IgD-negative memory B cell (primary cell): ENCODE data around the gene FTHL17. TPM values are rescaled to one million over a fixed set of nuclear protein-coding genes. Genes with fewer than 3 reads are reported as not detected.

Source experiments
- H3K27ac Mint-ChIP-seq, 3 donors: one replicate each; pipeline ENCODE4 v1.8.0; 2020 to 2022; ENCODE audit warnings: mild to moderate bottlenecking in 3 of 3, mixed read lengths in 3 of 3, moderate library complexity in 1 of 3
- H3K27me3 Mint-ChIP-seq: one replicate; pipeline ENCODE4 v1.8.0; 2021; ENCODE audit warnings: mixed read lengths
- H3K36me3 Mint-ChIP-seq: one replicate; pipeline ENCODE4 v1.8.0; 2020; ENCODE audit warnings: mild to moderate bottlenecking, mixed read lengths
- H3K4me1 Mint-ChIP-seq, 3 donors: one replicate each; pipeline ENCODE4 v1.8.0; 2020 to 2022; ENCODE audit warnings: mixed read lengths in 3 of 3, mild to moderate bottlenecking in 1 of 3
- H3K4me3 Mint-ChIP-seq, 4 donors: one replicate each; pipeline ENCODE4 v1.8.0; 2020 to 2022; ENCODE audit warnings: mild to moderate bottlenecking in 4 of 4, mixed read lengths in 4 of 4, moderate library complexity in 3 of 4
- H3K9me3 Mint-ChIP-seq, 3 donors: one replicate each; pipeline ENCODE4 v1.8.0; 2020 to 2021; ENCODE audit warnings: mixed read lengths in 3 of 3, mild to moderate bottlenecking in 1 of 3
- polyA plus RNA-seq: library from polyadenylated mRNA; unstranded; fragments of 300-500 nt; fragmentation: Illumina TruSeq; gene quantifications from one replicate; pipeline ENCODE4 v1.2.3, GENCODE V29; 2021

Gene FTHL17
- polyA plus RNA-seq, 1 donor from 2014 or later: not detected

- no peaks in the 10 kb centered on the region for H3K9me3 Mint-ChIP-seq
- no peak overlapping the region for H3K27ac Mint-ChIP-seq
- no peaks in the 10 kb centered on the region for H3K36me3 Mint-ChIP-seq
- H3K4me3 Mint-ChIP-seq: no peak overlapping the region
- no peaks in the 10 kb centered on the region for H3K27me3 Mint-ChIP-seq
- H3K4me1 Mint-ChIP-seq: no peaks in the 10 kb centered on the region
These were observed 8.7 kb downstream of the FTHL17 start for GRCh38 chrX:31063114-31063513.

DNA sequence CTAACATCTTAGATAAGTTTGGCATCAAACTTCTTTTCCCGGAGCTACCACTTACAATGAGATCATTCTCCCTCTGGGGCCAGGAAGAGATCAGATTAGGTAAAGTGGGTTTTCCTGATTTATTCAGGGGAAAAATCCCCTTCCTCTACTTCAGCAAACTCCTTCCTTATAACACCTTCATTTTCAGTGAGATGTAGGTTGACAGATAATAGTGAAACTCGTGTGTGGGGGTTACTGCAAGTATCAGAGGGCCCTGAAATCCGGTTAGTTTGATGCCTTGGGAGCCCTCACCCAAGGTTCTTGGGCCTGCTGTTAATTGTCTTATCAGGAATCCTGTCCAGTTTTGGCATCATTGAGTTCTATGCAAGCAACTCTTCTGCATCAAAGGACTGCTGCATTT, 10.8 kb downstream of the FTHL17 start:
- H3K9me3 Mint-ChIP-seq: no peaks in the 10 kb centered on the region
- no peaks in the 10 kb centered on the region for H3K4me1 Mint-ChIP-seq
- H3K4me3 Mint-ChIP-seq: no peak overlapping the region
- no peaks in the 10 kb centered on the region for H3K36me3 Mint-ChIP-seq
- H3K27me3 Mint-ChIP-seq: no peaks in the 10 kb centered on the region
- H3K27ac Mint-ChIP-seq: no peak overlapping the region

DNA sequence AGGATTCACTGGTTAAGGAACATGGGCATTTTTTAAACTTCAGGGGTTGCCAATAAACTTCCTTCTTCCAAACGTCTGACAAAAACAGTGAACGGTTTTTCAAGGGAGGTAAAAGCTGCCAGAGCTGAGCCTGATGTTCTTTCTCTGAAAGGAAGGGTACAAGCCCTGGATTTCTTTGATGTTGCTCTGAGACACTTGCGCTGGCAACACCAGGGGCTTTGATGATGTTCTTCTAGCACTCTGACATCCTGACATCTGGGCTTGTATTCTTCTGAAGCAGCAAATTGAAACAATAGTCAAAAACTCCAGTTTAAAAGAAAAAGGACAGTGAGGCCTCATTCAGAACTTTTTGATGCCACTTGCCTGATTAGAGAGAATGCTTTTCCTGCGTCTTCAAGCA, 11.8 kb downstream of the FTHL17 start:
- H3K4me3 Mint-ChIP-seq: no peak overlapping the region

DNA sequence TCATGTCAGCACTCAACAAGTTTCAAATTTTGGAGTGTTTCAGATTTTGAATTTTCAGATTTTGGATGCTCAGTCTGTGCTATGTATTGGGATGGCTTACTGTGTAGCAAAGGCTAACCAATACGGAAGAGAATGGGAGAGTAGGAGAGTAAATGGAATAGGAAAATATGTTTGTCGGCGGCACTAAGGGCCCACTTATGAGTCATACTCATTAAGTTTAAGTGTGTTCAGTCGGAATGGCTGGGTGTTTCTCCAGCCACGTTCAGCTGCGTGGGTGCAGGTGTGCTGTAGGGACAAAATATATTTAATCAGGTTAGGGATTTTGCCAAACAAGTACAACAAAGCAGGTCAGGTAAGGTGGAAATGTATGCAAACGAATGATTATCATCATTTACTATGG, 13.6 kb downstream of the FTHL17 start:
- no peaks in the 10 kb centered on the region for H3K36me3 Mint-ChIP-seq

More for the DNA sequence above, 11.8 kb downstream of the FTHL17 start:
- Mint-ChIP-seq H3K27me3 (no peaks in the 10 kb centered on the region), H3K9me3 (peaks cover 0 to 4% (median 2%) of the 10 kb centered on the region in 3 donors), H3K36me3 (no peaks in the 10 kb centered on the region), H3K27ac (no peak overlapping the region), H3K4me1 (no peaks in the 10 kb centered on the region)

GRCh38 chrX:31057691-31058090, 14.2 kb downstream of the FTHL17 start:
- Mint-ChIP-seq H3K4me1 (no peaks in the 10 kb centered on the region), H3K9me3 (peaks cover 0 to 4% (median 2%) of the 10 kb centered on the region in 3 donors), H3K4me3 (no peak overlapping the region), H3K36me3 (no peaks in the 10 kb centered on the region), H3K27ac (no peak overlapping the region), H3K27me3 (no peaks in the 10 kb centered on the region)

More for the DNA sequence above, 13.6 kb downstream of the FTHL17 start:
- no peaks in the 10 kb centered on the region for H3K4me1 Mint-ChIP-seq
- no peak overlapping the region for H3K4me3 Mint-ChIP-seq
- H3K27ac Mint-ChIP-seq: no peak overlapping the region
- H3K27me3 Mint-ChIP-seq: no peaks in the 10 kb centered on the region
- H3K9me3 Mint-ChIP-seq: peaks cover 0 to 4% (median 2%) of the 10 kb centered on the region in 3 donors

DNA sequence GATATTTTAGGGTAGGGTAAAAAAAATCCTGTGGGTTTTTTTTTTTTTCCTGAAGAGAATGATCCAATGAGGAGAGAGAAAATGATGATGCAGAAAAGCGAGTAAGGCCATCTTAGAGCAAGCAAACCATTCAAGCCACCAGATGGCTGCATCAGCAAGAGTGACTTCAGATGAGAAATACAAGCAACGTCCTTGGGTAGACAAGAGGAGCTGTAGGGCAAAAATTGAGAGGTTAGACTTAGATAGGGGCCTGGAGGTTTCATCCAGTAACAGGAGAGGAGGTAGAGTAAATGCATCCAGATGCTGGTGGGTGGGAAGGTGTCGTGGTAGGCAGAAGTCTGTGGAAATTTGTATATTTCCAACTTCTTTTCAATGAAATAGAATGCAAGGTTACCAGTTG, 14.6 kb downstream of the FTHL17 start:
- Mint-ChIP-seq H3K9me3 (peaks cover 0 to 4% (median 2%) of the 10 kb centered on the region in 3 donors), H3K4me1 (no peaks in the 10 kb centered on the region)

GRCh38 chrX:31053621-31054020, 18.2 kb downstream of the FTHL17 start:
- Mint-ChIP-seq H3K36me3 (no peaks in the 10 kb centered on the region), H3K27ac (no peak overlapping the region), H3K9me3 (peaks cover 0 to 4% (median 2%) of the 10 kb centered on the region in 3 donors), H3K27me3 (peaks cover 2% of the 10 kb centered on the region), H3K4me1 (no peaks in the 10 kb centered on the region), H3K4me3 (no peak overlapping the region)

More for the DNA sequence above, 14.6 kb downstream of the FTHL17 start:
- no peak overlapping the region for H3K27ac Mint-ChIP-seq
- no peak overlapping the region for H3K4me3 Mint-ChIP-seq
- H3K36me3 Mint-ChIP-seq: no peaks in the 10 kb centered on the region
- H3K27me3 Mint-ChIP-seq: no peaks in the 10 kb centered on the region

GRCh38 chrX:31039327-31039711, 32.5 kb downstream of the FTHL17 start:
- peaks cover 0 to 2% (median 0%) of the 10 kb centered on the region in 3 donors for H3K9me3 Mint-ChIP-seq
- H3K4me1 Mint-ChIP-seq: no peaks in the 10 kb centered on the region
- no peaks in the 10 kb centered on the region for H3K36me3 Mint-ChIP-seq
- H3K27me3 Mint-ChIP-seq: peaks cover 4% of the 10 kb centered on the region
- H3K27ac Mint-ChIP-seq: no peak overlapping the region
- no peak overlapping the region for H3K4me3 Mint-ChIP-seq

DNA sequence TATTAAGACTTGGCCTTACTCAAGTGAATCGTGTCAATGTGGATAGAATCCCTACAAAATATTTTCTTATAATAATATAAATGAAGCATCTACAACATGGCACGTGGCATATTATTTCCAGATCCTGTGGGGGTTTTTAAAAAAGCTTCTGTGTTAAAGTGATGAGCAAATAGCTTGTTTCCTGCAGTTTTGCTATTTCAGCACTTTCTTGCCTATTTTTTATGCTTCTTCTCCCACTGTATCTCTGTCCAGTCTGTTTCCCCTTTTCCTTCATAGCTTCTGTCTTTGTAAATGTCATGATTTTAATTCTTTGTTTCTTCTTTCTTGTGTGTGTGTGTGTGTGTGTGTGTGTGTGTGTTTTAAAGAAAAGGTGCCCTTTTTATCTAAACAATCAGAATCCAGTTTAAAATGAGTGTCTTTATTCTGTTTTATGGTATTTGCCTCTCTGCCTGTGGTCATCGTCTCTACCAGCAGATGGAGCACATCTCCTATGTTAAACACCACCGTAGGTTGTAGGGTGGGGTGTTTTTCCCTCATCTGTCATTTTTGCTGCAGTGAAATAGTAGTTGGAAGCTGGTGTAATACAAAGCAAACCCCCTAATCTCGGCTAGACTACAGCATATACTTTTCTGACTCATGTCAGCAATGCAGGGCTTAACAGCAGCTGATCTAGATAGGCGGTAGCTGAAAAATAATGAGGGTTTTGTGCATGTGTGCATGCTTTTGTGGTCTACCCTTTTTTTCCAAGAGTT, 33.1 kb downstream of the FTHL17 start:
- no peak overlapping the region for H3K4me3 Mint-ChIP-seq
- peaks cover 4% of the 10 kb centered on the region for H3K27me3 Mint-ChIP-seq
- H3K27ac Mint-ChIP-seq: no peak overlapping the region
- no peaks in the 10 kb centered on the region for H3K4me1 Mint-ChIP-seq
- peaks cover 0 to 2% (median 0%) of the 10 kb centered on the region in 3 donors for H3K9me3 Mint-ChIP-seq
- no peaks in the 10 kb centered on the region for H3K36me3 Mint-ChIP-seq

- Mint-ChIP-seq H3K9me3 (peaks cover 0 to 2% (median 1%) of the 10 kb centered on the region in 3 donors), H3K4me1 (no peaks in the 10 kb centered on the region), H3K27me3 (peaks cover 4% of the 10 kb centered on the region), H3K4me3 (no peak overlapping the region), H3K27ac (no peak overlapping the region), H3K36me3 (no peaks in the 10 kb centered on the region)
These were observed 34.9 kb downstream of the FTHL17 start for GRCh38 chrX:31036895-31037294.

- no peak overlapping the region for H3K4me3 Mint-ChIP-seq
- no peaks in the 10 kb centered on the region for H3K4me1 Mint-ChIP-seq
- H3K27me3 Mint-ChIP-seq: peaks cover 5% of the 10 kb centered on the region
- H3K9me3 Mint-ChIP-seq: peaks cover 0 to 1% (median under 1%) of the 10 kb centered on the region in 3 donors
- no peaks in the 10 kb centered on the region for H3K36me3 Mint-ChIP-seq
- no peak overlapping the region for H3K27ac Mint-ChIP-seq
These were observed 44.5 kb downstream of the FTHL17 start for GRCh38 chrX:31027351-31027750.

- Mint-ChIP-seq H3K27me3 (peaks cover 3% of the 10 kb centered on the region), H3K36me3 (no peaks in the 10 kb centered on the region), H3K9me3 (peaks cover 2 to 7% (median 3%) of the 10 kb centered on the region in 3 donors), H3K4me3 (no peak overlapping the region), H3K27ac (no peak overlapping the region), H3K4me1 (no peaks in the 10 kb centered on the region)
These were observed 47.0 kb downstream of the FTHL17 start for GRCh38 chrX:31024866-31025265.

DNA sequence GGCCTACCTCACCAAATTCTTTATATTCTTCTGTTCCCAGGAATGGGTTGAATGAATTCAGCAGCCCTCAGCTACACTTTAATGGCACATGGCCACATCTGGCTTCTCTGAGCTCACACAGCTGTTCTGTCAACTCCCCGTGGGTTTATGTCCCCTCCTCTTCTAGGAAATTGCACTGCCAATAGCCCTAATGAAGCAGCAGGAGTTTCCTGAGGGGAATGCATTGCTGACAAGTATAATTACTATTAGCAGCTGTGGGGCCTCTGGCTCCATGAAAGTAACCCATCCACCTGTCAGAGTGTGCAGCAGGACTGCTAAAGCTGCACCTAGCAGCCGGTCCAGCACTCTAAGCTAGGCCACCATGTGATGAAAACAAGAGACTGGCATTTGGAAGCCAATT, 50.3 kb downstream of the FTHL17 start:
- no peak overlapping the region for H3K27ac Mint-ChIP-seq
- peaks cover 2% of the 10 kb centered on the region for H3K36me3 Mint-ChIP-seq
- H3K4me1 Mint-ChIP-seq: no peaks in the 10 kb centered on the region
- H3K9me3 Mint-ChIP-seq: peaks cover 2 to 7% (median 3%) of the 10 kb centered on the region in 3 donors
- H3K4me3 Mint-ChIP-seq: no peak overlapping the region
- peaks cover 2% of the 10 kb centered on the region for H3K27me3 Mint-ChIP-seq
